Central memory CD8-positive, alpha-beta T cell (primary cell): ENCODE data around the gene LRRFIP1.
"Not testable (repeated sequence)": the region's sequence is repeated elsewhere in the genome, so short reads cannot be mapped to it uniquely, and the experiment has no call there.

Experiments used
- ATAC-seq: fragments of 150-1000 bp; cut with Tn5 transposase; replicated peaks from 2 replicates; pipeline ENCODE4 v1.10.0; 2022; ENCODE audit warnings: mild to moderate bottlenecking, moderate FRiP score, moderate number of reproducible peaks; ENCODE audit not compliant: poor library complexity, severe bottlenecking; ENCODE audit errors: extremely low read depth
- DNase-seq, 2 donors: peaks; one replicate each; pipeline ENCODE4 v3.0.0; 2021; ENCODE audit warnings: low spot score in 2 of 2
- H3K27ac Mint-ChIP-seq: one replicate; pipeline ENCODE4 v1.8.0; 2022; ENCODE audit warnings: low read depth, mild to moderate bottlenecking, moderate library complexity, mixed read lengths
- H3K27me3 Mint-ChIP-seq: one replicate; pipeline ENCODE4 v1.8.0; 2022; ENCODE audit warnings: mixed read lengths
- H3K36me3 Mint-ChIP-seq: one replicate; pipeline ENCODE4 v1.8.0; 2022; ENCODE audit warnings: mild to moderate bottlenecking, moderate library complexity, mixed read lengths; ENCODE audit not compliant: insufficient read depth
- H3K4me1 Mint-ChIP-seq: one replicate; pipeline ENCODE4 v1.8.0; 2022; ENCODE audit warnings: mixed read lengths
- H3K4me3 Mint-ChIP-seq: one replicate; pipeline ENCODE4 v1.8.0; 2022; ENCODE audit warnings: mild to moderate bottlenecking, moderate library complexity, mixed read lengths
- H3K9me3 Mint-ChIP-seq: one replicate; pipeline ENCODE4 v1.8.0; 2022; ENCODE audit warnings: mixed read lengths

LRRFIP1 gene

GRCh38 chr2:237686659-237687136 lies 59.3 kb downstream of the LRRFIP1 start:
- peaks cover 44% of the 10 kb centered on the region for H3K4me1 Mint-ChIP-seq

GRCh38 chr2:237688081-237688480 lies 60.7 kb downstream of the LRRFIP1 start:
- Mint-ChIP-seq H3K9me3 (no peaks in the 10 kb centered on the region), H3K27ac (peak overlapping the region; percentile 99), H3K36me3 (peaks cover 18% of the 10 kb centered on the region), H3K4me3 (peak overlapping the region; percentile 70), H3K27me3 (no peaks in the 10 kb centered on the region), H3K4me1 (peaks cover 46% of the 10 kb centered on the region)
- ATAC-seq (no peak), DNase-seq (no peak)

More at GRCh38 chr2:237686659-237687136, 59.3 kb downstream of the LRRFIP1 start:
- Mint-ChIP-seq H3K27me3 (no peaks in the 10 kb centered on the region), H3K36me3 (peaks cover 16% of the 10 kb centered on the region), H3K4me3 (no peak overlapping the region), H3K9me3 (no peaks in the 10 kb centered on the region), H3K27ac (peak overlapping the region; percentile 99)
- ATAC-seq (no peak), DNase-seq (no peak)

- peak overlapping the region; percentile 99 for H3K27ac Mint-ChIP-seq
- DNase-seq, H3K27me3 Mint-ChIP-seq, ATAC-seq, H3K9me3 Mint-ChIP-seq: not testable (repeated sequence)
- peaks cover 51% of the 10 kb centered on the region for H3K4me1 Mint-ChIP-seq
- H3K36me3 Mint-ChIP-seq: peaks cover 22% of the 10 kb centered on the region
- peak overlapping the region; percentile 74 for H3K4me3 Mint-ChIP-seq
These were observed 61.2 kb downstream of the LRRFIP1 start for GRCh38 chr2:237688541-237688940.

GRCh38 chr2:237689336-237690131 lies 62.1 kb downstream of the LRRFIP1 start:
- Mint-ChIP-seq H3K27me3 (no peaks in the 10 kb centered on the region), H3K27ac (peak overlapping the region; percentile 99), H3K9me3 (no peaks in the 10 kb centered on the region), H3K4me1 (peaks cover 61% of the 10 kb centered on the region), H3K36me3 (peaks cover 26% of the 10 kb centered on the region), H3K4me3 (peak overlapping the region; percentile 74)
- ATAC-seq (no peak), DNase-seq (no peak)

- H3K36me3 Mint-ChIP-seq: peaks cover 26% of the 10 kb centered on the region
- peaks cover 69% of the 10 kb centered on the region for H3K4me1 Mint-ChIP-seq
- H3K4me3 Mint-ChIP-seq: peak overlapping the region; percentile 74
- DNase-seq (peak in 1 of 2 donors; percentile 42), ATAC-seq (no peak)
- H3K9me3 Mint-ChIP-seq: no peaks in the 10 kb centered on the region
- peak overlapping the region; percentile 99 for H3K27ac Mint-ChIP-seq
- H3K27me3 Mint-ChIP-seq: no peaks in the 10 kb centered on the region
These were observed 63.9 kb downstream of the LRRFIP1 start for GRCh38 chr2:237691029-237691907.

GRCh38 chr2:237691908-237692600 lies 64.7 kb downstream of the LRRFIP1 start:
- ATAC-seq (peak; percentile 53), DNase-seq (peak; percentile 84 to 87)
- Mint-ChIP-seq H3K36me3 (peaks cover 26% of the 10 kb centered on the region), H3K4me1 (peaks cover 76% of the 10 kb centered on the region), H3K4me3 (peak overlapping the region; percentile 93), H3K9me3 (no peaks in the 10 kb centered on the region), H3K27ac (peak overlapping the region; percentile 97), H3K27me3 (no peaks in the 10 kb centered on the region)

- Mint-ChIP-seq H3K27me3 (no peaks in the 10 kb centered on the region), H3K36me3 (peaks cover 27% of the 10 kb centered on the region), H3K4me3 (peak overlapping the region; percentile 93), H3K9me3 (no peaks in the 10 kb centered on the region), H3K27ac (peak overlapping the region; percentile 97), H3K4me1 (peaks cover 80% of the 10 kb centered on the region)
- DNase-seq: no peak
- no peak for ATAC-seq
These were observed 65.4 kb downstream of the LRRFIP1 start for GRCh38 chr2:237692601-237693290.

GRCh38 chr2:237693291-237693994 lies 66.1 kb downstream of the LRRFIP1 start:
- Mint-ChIP-seq H3K27me3 (no peaks in the 10 kb centered on the region), H3K4me3 (peak overlapping the region; percentile 93), H3K4me1 (peaks cover 82% of the 10 kb centered on the region), H3K36me3 (peaks cover 24% of the 10 kb centered on the region), H3K27ac (peak overlapping the region; percentile 97), H3K9me3 (no peaks in the 10 kb centered on the region)
- no peak for ATAC-seq
- no peak for DNase-seq

- ATAC-seq: no peak
- H3K36me3 Mint-ChIP-seq: peaks cover 25% of the 10 kb centered on the region
- no peaks in the 10 kb centered on the region for H3K9me3 Mint-ChIP-seq
These were observed 67.2 kb downstream of the LRRFIP1 start for GRCh38 chr2:237694415-237695194.

GRCh38 chr2:237695201-237695780 lies 67.9 kb downstream of the LRRFIP1 start:
- Mint-ChIP-seq H3K27ac (peak overlapping the region; percentile 97), H3K9me3 (no peaks in the 10 kb centered on the region), H3K4me3 (peak overlapping the region; percentile 93), H3K27me3 (no peaks in the 10 kb centered on the region), H3K36me3 (peaks cover 30% of the 10 kb centered on the region), H3K4me1 (peaks cover 80% of the 10 kb centered on the region)
- no peak for DNase-seq
- ATAC-seq: peak; percentile 25

More at GRCh38 chr2:237694415-237695194, 67.2 kb downstream of the LRRFIP1 start:
- no peak for DNase-seq
- H3K4me1 Mint-ChIP-seq: peaks cover 80% of the 10 kb centered on the region
- peak overlapping the region; percentile 93 for H3K4me3 Mint-ChIP-seq
- peak overlapping the region; percentile 97 for H3K27ac Mint-ChIP-seq
- H3K27me3 Mint-ChIP-seq: no peaks in the 10 kb centered on the region
